HepG2 (cell line): ENCODE data around the gene USH2A. TPM values are rescaled to one million over a fixed set of nuclear protein-coding genes. Genes with fewer than 3 reads are reported as not detected.
A peak's percentile ranks its signal among the peaks of the same experiment; 100 is the strongest.

ENCODE experiments used
- ATAC-seq: fragments of 200-7000 bp; cut with Tn5 transposase; 3 replicates; pipeline ENCODE4 v1.9.1; 2020; ENCODE audit warnings: mild to moderate bottlenecking, moderate library complexity
- BruUV-seq: library from RNA; stranded (reverse); fragments of 400-500 nt; replicated peaks from 2 replicates; lab custom pipeline; 2021; lab: Mats Ljungman, UMichigan
- CTCF ChIA-PET: fragments of 300-600 bp; formaldehyde crosslinking; extraction: SDS; loops from one replicate; lab custom pipeline; 2021; ENCODE audit warnings: low total read pairs, inconsistent platforms, low intra/inter-chr PET ratio; lab: Yijun Ruan, JAX
- POLR2A ChIA-PET: fragments of 350-600 bp; sonication (Branson Sonifier 250); formaldehyde crosslinking; loops from one replicate; lab custom pipeline; 2020; ENCODE audit warnings: antibody characterized with exemption, inconsistent platforms; lab: Yijun Ruan, JAX
- DNase-seq: peaks from one replicate; pipeline ENCODE4 v3.0.0-alpha.2; 2015; ENCODE audit warnings: low spot score
- FAIRE-seq: peaks from 3 replicates; lab custom pipeline; 2011; peaks lifted over from hg19 to GRCh38; lab: Jason Lieb, UNC
- H2AFZ ChIP-seq: one replicate; pipeline ENCODE4 v1.6.1; 2011; ENCODE audit warnings: low read length, inconsistent platforms
- H3K27ac ChIP-seq: fragments of 300-600 bp; 3 replicates; pipeline ENCODE4 v1.8.0; 2011; ENCODE audit warnings: mixed run types, mild to moderate bottlenecking, mixed read lengths, low read length, inconsistent platforms; ENCODE audit not compliant: insufficient read depth; ENCODE audit errors: extremely low read length
- H3K27me3 ChIP-seq, 2 experiments: fragments of 200-600 bp in 1 of 2; 2 replicates in 1 of 2; 3 replicates in 1 of 2; pipeline versions ENCODE4 v1.6.0 to v1.8.0; 2011; ENCODE audit warnings: low read length in 2 of 2, mild to moderate bottlenecking in 2 of 2, moderate library complexity in 2 of 2, inconsistent platforms in 1 of 2; ENCODE audit not compliant: insufficient read depth in 2 of 2, control insufficient read depth in 1 of 2
- H3K36me3 ChIP-seq, 2 experiments: fragments of 200-600 bp in 1 of 2; replicated peaks in 1 of 2; 2 replicates in 1 of 2; 3 replicates in 1 of 2; pipeline versions ENCODE4 v1.5.1 to v1.8.0; 2011; ENCODE audit warnings: low read length in 2 of 2, inconsistent platforms in 1 of 2; ENCODE audit not compliant: insufficient read depth in 2 of 2, control insufficient read depth in 1 of 2
- H3K4me1 ChIP-seq: 2 replicates; pipeline ENCODE4 v1.5.1; 2012; ENCODE audit warnings: low read length, inconsistent platforms; ENCODE audit not compliant: insufficient read depth
- H3K4me2 ChIP-seq: 2 replicates; pipeline ENCODE4 v1.6.0; 2011; ENCODE audit warnings: low read depth, low read length, inconsistent platforms
- H3K4me3 ChIP-seq, 3 experiments: fragments of 200-600 bp in 1 of 3; sonication (generic), shearing (Covaris generic) in 1 of 3; replicated peaks in 1 of 3; 2 replicates each; pipeline ENCODE4 v1.5.1; 2011 to 2016; ENCODE audit warnings: low read length in 3 of 3, inconsistent platforms in 2 of 3, low read depth in 2 of 3, mild to moderate bottlenecking in 2 of 3, control low read depth in 1 of 3, mixed read lengths in 1 of 3; ENCODE audit not compliant: insufficient read depth in 1 of 3
- H3K79me2 ChIP-seq: one replicate; pipeline ENCODE4 v1.6.1; 2011; ENCODE audit warnings: low read length, inconsistent platforms; ENCODE audit not compliant: insufficient read depth
- H3K9ac ChIP-seq: 2 replicates; pipeline ENCODE4 v1.6.0; 2011; ENCODE audit warnings: mild to moderate bottlenecking, low read depth, low read length, inconsistent platforms; ENCODE audit not compliant: insufficient read depth
- H3K9me3 ChIP-seq: 2 replicates; pipeline ENCODE4 v1.5.1; 2012; ENCODE audit warnings: mild to moderate bottlenecking, low read length
- H4K20me1 ChIP-seq: 2 replicates; pipeline ENCODE4 v1.6.0; 2011; ENCODE audit warnings: inconsistent platforms, mild to moderate bottlenecking, low read length, moderate library complexity; ENCODE audit not compliant: insufficient read depth
- BHLHE40 ChIP-seq: IDR thresholded peaks from 2 replicates; pipeline ENCODE4 v1.6.1; 2011; ENCODE audit warnings: low read length, improper control_type of control experiment
- CEBPB ChIP-seq: IDR thresholded peaks from 2 replicates; pipeline ENCODE4 v1.6.1; 2011; ENCODE audit warnings: low read depth, low read length, improper control_type of control experiment, borderline replicate concordance
- KDM5A ChIP-seq: fragments of 200-600 bp; sonication (generic); IDR thresholded peaks from 2 replicates; pipeline ENCODE4 v1.7.0; 2018; ENCODE audit warnings: antibody characterized with exemption, mild to moderate bottlenecking, low read length, borderline replicate concordance
- MAZ ChIP-seq, 2 experiments: sonication (generic) in 1 of 2; formaldehyde crosslinking in 1 of 2; IDR thresholded peaks; 2 replicates each; pipeline versions ENCODE4 v1.5.0 to v1.6.1; 2012 to 2020; ENCODE audit warnings: low read depth in 2 of 2, mild to moderate bottlenecking in 2 of 2, borderline replicate concordance in 1 of 2, improper control_type of control experiment in 1 of 2, low read length in 1 of 2, missing genetic modification reagents in 1 of 2, moderate library complexity in 1 of 2
- SOX5 ChIP-seq: IDR thresholded peaks from 2 replicates; pipeline ENCODE4 v1.6.1; 2016; ENCODE audit warnings: borderline replicate concordance
- SOX6 ChIP-seq, 2 experiments: fragments of 450-650 bp in 1 of 2; sonication (generic) in 1 of 2; formaldehyde crosslinking in 1 of 2; IDR thresholded peaks; 2 replicates each; pipeline versions ENCODE4 v1.4.0 to v1.6.1; 2017 to 2020; ENCODE audit warnings: antibody characterized with exemption in 1 of 2, mild to moderate bottlenecking in 1 of 2, missing genetic modification reagents in 1 of 2
- THAP8 ChIP-seq: sonication (generic); formaldehyde crosslinking; IDR thresholded peaks from 2 replicates; pipeline ENCODE4 v1.5.1; 2020; ENCODE audit warnings: missing genetic modification reagents, mild to moderate bottlenecking, borderline replicate concordance
- YEATS2 ChIP-seq: sonication (generic); formaldehyde crosslinking; IDR thresholded peaks from 2 replicates; pipeline ENCODE4 v1.4.0; 2020; ENCODE audit warnings: missing genetic modification reagents, borderline replicate concordance
- ZBTB21 ChIP-seq: sonication (generic); formaldehyde crosslinking; IDR thresholded peaks from 2 replicates; pipeline ENCODE4 v1.4.0; 2020; ENCODE audit warnings: missing genetic modification reagents
- ZNF598 ChIP-seq: sonication (generic); formaldehyde crosslinking; IDR thresholded peaks from 2 replicates; pipeline ENCODE4 v1.5.1; 2020; ENCODE audit warnings: mild to moderate bottlenecking, missing genetic modification reagents, borderline replicate concordance
- ZNF891 ChIP-seq: sonication (generic); formaldehyde crosslinking; IDR thresholded peaks from 2 replicates; pipeline ENCODE4 v1.5.0; 2020; ENCODE audit warnings: mild to moderate bottlenecking, missing genetic modification reagents
- ZSCAN22 ChIP-seq: sonication (generic); formaldehyde crosslinking; IDR thresholded peaks from 2 replicates; pipeline ENCODE4 v1.4.0; 2020; ENCODE audit warnings: mild to moderate bottlenecking, missing genetic modification reagents
- WGBS: methylation state at CpG from one replicate; pipeline ENCODE4 v1.1.6; 2017; ENCODE audit warnings: low lambda C conversion rate; 5-methylcytosine and 5-hydroxymethylcytosine counted together
- in situ Hi-C: cut with HindIII; loops from 2 replicates; pipeline ENCODE4 v1.10.0; 2017; ENCODE audit warnings: low pct_unique_long_range_greater_than_20kb; ENCODE audit not compliant: extremely low pct_ligation_motif_present
- intact Hi-C: fragments of 100-400 bp; cut with micrococcal nuclease; formaldehyde crosslinking; loops from one replicate; pipeline ENCODE4 v1.10.0; 2022; ENCODE audit not compliant: unreplicated experiment
- polyA plus RNA-seq, 8 experiments: library from polyadenylated mRNA; depleted of rRNA in 3 of 8; stranded (reverse) in 7 of 8; unstranded in 1 of 8; fragments of >200 nt; fragmentation: Illumina TruSeq in 4 of 8; extraction: Trizol in 4 of 8; gene quantifications; 2 replicates each; pipeline versions ENCODE4 v1.2.1 to v1.2.3, GENCODE V29; 2011 to 2016; ENCODE audit warnings: low read depth in 4 of 8, missing spikeins in 1 of 8, mixed read lengths in 1 of 8; ENCODE audit not compliant: insufficient read depth in 1 of 8
- total RNA-seq, 5 experiments: library from RNA; depleted of rRNA; stranded (reverse); fragments of >200 nt; fragmentation: Illumina TruSeq; extraction: Trizol; gene quantifications; 2 replicates each; pipeline ENCODE4 v1.2.3, GENCODE V29; 2016; ENCODE audit warnings: low read depth in 1 of 5

USH2A gene
- total and polyA plus RNA-seq, 2 of the 13 experiments (the other 11 are each of a cell fraction or from before 2014, with no cell fraction given): 0.02 TPM; not detected in 1

DNA sequence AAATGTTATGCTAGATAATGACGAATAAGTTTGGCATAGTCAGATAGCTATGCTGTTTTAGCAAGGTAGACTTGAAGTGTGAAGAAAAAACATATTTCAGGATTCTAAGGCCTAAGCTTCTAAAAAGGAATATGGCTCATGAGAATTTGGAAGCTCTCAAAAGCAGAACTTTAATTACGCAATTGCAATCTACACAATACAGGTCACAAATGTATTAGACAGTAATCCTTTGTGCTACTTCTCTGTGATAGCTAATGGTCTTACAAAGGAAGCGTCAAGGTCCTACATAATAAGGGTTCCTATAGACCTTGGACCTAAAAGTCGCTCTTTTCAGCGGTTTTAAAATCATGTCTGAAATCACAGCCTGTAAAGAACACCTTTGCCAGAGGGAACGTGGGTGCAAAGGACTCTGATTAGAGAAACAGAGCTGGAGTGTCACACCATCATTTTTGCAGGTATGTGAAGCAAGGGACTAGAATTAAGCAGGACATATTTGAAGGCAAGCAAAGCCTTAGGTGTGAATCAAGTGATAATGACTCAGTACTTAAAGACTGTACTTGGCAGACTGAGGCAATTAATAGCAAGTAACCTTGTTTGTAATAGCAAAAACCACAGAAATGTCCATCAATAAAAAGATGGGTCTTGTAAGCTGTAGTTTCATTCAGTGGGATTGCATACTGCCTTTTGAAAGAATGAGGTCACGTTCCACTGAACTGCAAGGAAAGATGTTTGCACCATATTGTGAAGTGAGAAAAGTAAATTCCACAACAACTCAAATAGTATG lies 436.0 kb downstream of the USH2A start:
- WGBS: 3% methylated on average over 7 of the region's 7 CpGs
- Histone ChIP-seq H3K9me3 (no peaks in the 10 kb centered on the region), H3K4me3 (no peak overlapping the region), H3K4me2 (no peak overlapping the region), H3K79me2 (no peaks in the 10 kb centered on the region), H2AFZ (no peak overlapping the region), H3K4me1 (no peaks in the 10 kb centered on the region), H3K9ac (no peak overlapping the region), H3K27me3 (no peaks in the 10 kb centered on the region), H3K36me3 (no peaks in the 10 kb centered on the region), H4K20me1 (no peaks in the 10 kb centered on the region), H3K27ac (no peak overlapping the region)
- intact Hi-C loops (no loop called here), in situ Hi-C loops (no loop called here)
- TF ChIP-seq ZNF891 (CRISPR knock-in tag) (no peak), CEBPB (0 out of 2 replicates have a peak, but pooled peaks have one; percentile 4), SOX6 (IDR thresholded peaks at IDR 0.05) (no peak), SOX6 (CRISPR knock-in tag; IDR thresholded peaks at IDR 0.05) (peak; percentile 8; the same call in 1 of the 2 replicates), BHLHE40 (no peak), KDM5A (no peak), ZBTB21 (CRISPR knock-in tag) (no peak), YEATS2 (CRISPR knock-in tag) (no peak), ZNF598 (CRISPR knock-in tag) (no peak), THAP8 (CRISPR knock-in tag) (no peak), MAZ (IDR thresholded peaks at IDR 0.05; ENCODE audit: borderline replicate concordance, low read depth, low read length) (no peak), MAZ (CRISPR knock-in tag; IDR thresholded peaks at IDR 0.05; ENCODE audit: low read depth) (no peak), ZSCAN22 (no peak), SOX5 (CRISPR knock-in tag) (no peak)
- DNase-seq (peak; percentile 11), FAIRE-seq (no peak), ATAC-seq (no peak)
- no TSS peak for BruUV-seq
- ChIA-PET POLR2A (no interaction called here), CTCF (no interaction called here)
